Muscle layer of duodenum (tissue), 2 donors: ENCODE results near the gene ERBB4.
"Not testable (repeated sequence)": the region's sequence is repeated elsewhere in the genome, so short reads cannot be mapped to it uniquely, and the experiment has no call there.

Source experiments
- H3K27ac ChIP-seq: one replicate; pipeline ENCODE4 v1.7.0; 2013; ENCODE audit warnings: mild to moderate bottlenecking, low read length
- H3K27me3 ChIP-seq: one replicate; pipeline ENCODE4 v1.7.0; 2013; ENCODE audit warnings: low read depth, mild to moderate bottlenecking, control low read depth, low read length
- H3K36me3 ChIP-seq, 2 donors: one replicate each; pipeline ENCODE4 v1.7.0; 2013; ENCODE audit warnings: low read length in 2 of 2, control low read depth in 1 of 2, mild to moderate bottlenecking in 1 of 2; ENCODE audit not compliant: insufficient read depth in 2 of 2, control insufficient read depth in 1 of 2
- H3K4me1 ChIP-seq, 2 donors: one replicate each; pipeline ENCODE4 v1.7.0; 2013; ENCODE audit warnings: low read length in 2 of 2, mild to moderate bottlenecking in 2 of 2, control low read depth in 1 of 2, moderate library complexity in 1 of 2; ENCODE audit not compliant: insufficient read depth in 2 of 2, control insufficient read depth in 1 of 2
- H3K4me3 ChIP-seq, 2 donors: one replicate each; pipeline ENCODE4 v1.7.0; 2013; ENCODE audit warnings: low read length in 2 of 2, low read depth in 1 of 2, mild to moderate bottlenecking in 1 of 2
- H3K9me3 ChIP-seq, 2 donors: one replicate each; pipeline ENCODE4 v1.7.0; 2013; ENCODE audit warnings: low read length in 2 of 2, control low read depth in 1 of 2, mild to moderate bottlenecking in 1 of 2; ENCODE audit not compliant: control insufficient read depth in 1 of 2
- donor health status: healthy.

Gene ERBB4

DNA sequence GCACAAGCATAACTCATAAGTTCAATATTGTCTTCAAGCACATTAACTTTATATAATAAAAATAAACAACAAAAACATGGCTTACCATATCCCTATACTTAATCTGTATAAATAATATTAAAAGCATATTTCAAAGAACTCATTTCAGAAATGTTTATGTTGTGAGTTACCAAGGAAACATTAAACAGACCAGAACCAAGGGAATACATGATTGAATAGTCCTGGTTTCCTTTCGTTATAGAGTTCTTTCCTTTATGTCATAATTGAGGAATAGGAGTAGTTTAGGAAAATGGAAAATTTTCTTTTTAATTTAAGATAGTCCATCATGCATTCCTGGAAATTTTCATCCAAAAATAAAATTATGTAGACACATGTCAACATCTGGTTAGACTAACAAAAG, 343.0 kb downstream of the ERBB4 start:
- no peaks in the 10 kb centered on the region for H3K36me3 ChIP-seq
- H3K27ac ChIP-seq = no peak overlapping the region
- H3K4me3 ChIP-seq = no peak overlapping the region
- no peaks in the 10 kb centered on the region for H3K9me3 ChIP-seq
- no peaks in the 10 kb centered on the region for H3K4me1 ChIP-seq
- H3K27me3 ChIP-seq = no peaks in the 10 kb centered on the region

DNA sequence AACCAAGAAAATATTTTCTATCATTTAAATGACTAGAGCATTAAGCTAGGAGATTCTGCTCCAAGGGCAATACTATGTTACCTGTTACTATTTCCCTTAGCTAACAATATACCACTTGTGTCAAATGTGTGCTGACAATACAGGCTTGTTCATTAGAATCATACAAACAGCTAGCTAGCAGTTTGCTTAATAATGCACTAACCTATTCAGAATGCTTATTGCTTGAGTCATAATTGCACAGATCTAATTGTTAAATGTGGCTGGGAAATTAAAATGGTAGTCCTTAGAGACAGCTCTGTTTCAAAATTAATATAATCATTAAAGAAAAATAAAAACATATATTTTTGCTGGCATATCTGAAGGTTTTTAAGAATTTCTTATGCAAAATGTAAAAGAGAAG, 344.2 kb downstream of the ERBB4 start:
- Histone ChIP-seq H3K4me3 (no peak overlapping the region), H3K27ac (no peak overlapping the region), H3K27me3 (no peaks in the 10 kb centered on the region), H3K9me3 (no peaks in the 10 kb centered on the region), H3K36me3 (no peaks in the 10 kb centered on the region), H3K4me1 (no peaks in the 10 kb centered on the region)

DNA sequence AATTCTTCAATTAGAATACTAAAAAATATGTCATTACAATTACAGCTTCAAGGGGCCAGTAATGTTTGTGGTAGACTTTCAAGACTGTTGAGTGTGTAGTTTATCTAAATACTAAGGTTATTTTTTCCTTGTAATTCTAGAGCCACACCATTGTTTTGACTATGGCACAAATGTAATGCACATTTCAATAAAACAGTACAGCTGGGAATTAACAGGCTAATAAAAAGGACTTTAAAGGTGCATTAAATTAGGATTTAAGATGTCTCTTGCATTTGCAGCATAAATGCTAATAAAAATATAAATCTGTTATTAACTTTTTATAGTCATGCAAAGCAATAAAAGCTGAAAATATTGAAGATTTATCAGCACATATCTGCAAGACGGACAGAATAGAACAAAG, 344.8 kb downstream of the ERBB4 start:
- H3K27me3 ChIP-seq = no peaks in the 10 kb centered on the region
- no peak overlapping the region for H3K4me3 ChIP-seq
- H3K36me3 ChIP-seq = no peaks in the 10 kb centered on the region
- no peaks in the 10 kb centered on the region for H3K9me3 ChIP-seq
- H3K4me1 ChIP-seq = no peaks in the 10 kb centered on the region
- H3K27ac ChIP-seq = no peak overlapping the region

GRCh38 chr2:212193056-212193455, 345.5 kb downstream of the ERBB4 start:
- no peaks in the 10 kb centered on the region for H3K36me3 ChIP-seq
- H3K4me1 ChIP-seq = no peaks in the 10 kb centered on the region
- H3K27me3 ChIP-seq = no peaks in the 10 kb centered on the region
- no peak overlapping the region for H3K4me3 ChIP-seq
- H3K27ac ChIP-seq = no peak overlapping the region
- H3K9me3 ChIP-seq = no peaks in the 10 kb centered on the region

DNA sequence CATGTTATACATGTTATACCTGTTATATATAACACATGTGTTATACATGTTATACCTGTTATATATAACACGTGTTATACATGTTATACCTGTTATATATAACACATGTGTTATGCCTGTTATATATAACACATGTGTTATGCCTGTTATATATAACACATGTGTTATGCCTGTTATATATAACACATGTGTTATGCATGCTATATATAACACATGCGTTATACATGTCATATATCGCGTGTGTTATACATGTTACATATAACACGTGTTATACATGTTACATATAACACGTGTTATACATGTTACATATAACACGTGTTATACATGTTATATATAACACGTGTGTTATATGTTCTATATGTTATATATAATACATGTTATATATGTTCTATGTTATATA, 347.2 kb downstream of the ERBB4 start:
- not testable (repeated sequence) for H3K9me3 ChIP-seq, H3K27ac ChIP-seq, H3K4me3 ChIP-seq

GRCh38 chr2:212186166-212186565, 352.4 kb downstream of the ERBB4 start:
- no peaks in the 10 kb centered on the region for H3K27me3 ChIP-seq
- no peak overlapping the region for H3K27ac ChIP-seq
- H3K9me3 ChIP-seq = no peaks in the 10 kb centered on the region
- H3K4me1 ChIP-seq = no peaks in the 10 kb centered on the region
- H3K36me3 ChIP-seq = no peaks in the 10 kb centered on the region
- H3K4me3 ChIP-seq = no peak overlapping the region

More for the DNA sequence above, 347.2 kb downstream of the ERBB4 start:
- H3K36me3 ChIP-seq, H3K4me1 ChIP-seq, H3K27me3 ChIP-seq: not testable (repeated sequence)

GRCh38 chr2:212181646-212182045, 357.0 kb downstream of the ERBB4 start:
- no peaks in the 10 kb centered on the region for H3K9me3 ChIP-seq
- H3K4me1 ChIP-seq = no peaks in the 10 kb centered on the region
- H3K36me3 ChIP-seq = no peaks in the 10 kb centered on the region
- no peaks in the 10 kb centered on the region for H3K27me3 ChIP-seq
- H3K27ac ChIP-seq = no peak overlapping the region
- H3K4me3 ChIP-seq = no peak overlapping the region

DNA sequence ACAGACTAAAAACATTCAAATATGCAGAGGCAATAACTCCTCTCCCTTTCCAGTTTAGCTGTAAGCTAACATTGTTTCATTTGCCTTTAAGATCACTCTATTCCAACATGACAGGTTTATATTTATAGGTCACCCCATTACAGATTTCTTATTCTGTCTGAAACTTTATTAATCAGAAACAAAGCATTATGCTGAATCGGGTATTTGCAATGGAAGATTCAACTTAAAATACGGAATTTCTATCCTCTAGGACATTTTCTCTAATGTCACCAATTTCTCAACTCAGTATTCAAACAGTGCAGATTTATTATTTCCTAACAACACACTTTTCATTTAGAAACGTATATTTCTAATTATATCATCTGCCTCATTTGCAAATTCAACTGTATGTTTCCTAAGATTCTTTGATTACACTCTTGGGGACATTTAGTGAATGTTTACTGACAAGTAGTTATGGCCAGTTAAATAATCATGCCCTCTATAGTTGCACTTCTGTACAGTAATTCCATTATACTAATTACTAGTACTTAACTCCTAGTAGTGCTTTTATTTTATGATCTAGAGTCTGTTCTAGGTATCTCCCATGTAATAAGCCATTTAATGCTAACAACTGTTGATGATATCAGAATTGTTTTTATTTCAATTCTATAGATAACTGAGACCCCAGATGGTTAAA, 358.1 kb downstream of the ERBB4 start:
- Histone ChIP-seq H3K27ac (no peak overlapping the region), H3K27me3 (no peaks in the 10 kb centered on the region), H3K4me1 (no peaks in the 10 kb centered on the region), H3K4me3 (no peak overlapping the region), H3K9me3 (no peaks in the 10 kb centered on the region), H3K36me3 (no peaks in the 10 kb centered on the region)

DNA sequence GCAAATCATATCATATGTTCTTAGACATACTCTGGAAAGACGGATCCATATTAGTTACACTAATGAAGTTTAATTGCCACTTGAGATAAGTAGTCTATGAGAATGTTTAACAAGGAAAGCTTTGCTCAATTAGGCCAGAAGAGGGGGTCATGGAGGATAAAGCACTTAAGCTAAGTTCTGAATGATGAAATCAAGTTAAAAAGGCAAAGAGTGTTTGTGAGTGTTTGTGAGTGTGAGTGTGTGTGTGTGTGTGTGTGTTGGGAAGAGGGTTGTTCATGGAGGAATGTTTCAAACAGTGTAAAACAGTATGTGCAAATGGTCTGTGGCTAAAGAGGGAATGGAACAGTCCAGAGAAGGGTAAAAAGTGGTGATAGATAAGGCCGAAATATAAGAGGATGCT, 360.9 kb downstream of the ERBB4 start:
- Histone ChIP-seq H3K27me3 (no peaks in the 10 kb centered on the region), H3K36me3 (no peaks in the 10 kb centered on the region), H3K4me3 (no peak overlapping the region), H3K9me3 (no peaks in the 10 kb centered on the region), H3K27ac (no peak overlapping the region), H3K4me1 (no peaks in the 10 kb centered on the region)

DNA sequence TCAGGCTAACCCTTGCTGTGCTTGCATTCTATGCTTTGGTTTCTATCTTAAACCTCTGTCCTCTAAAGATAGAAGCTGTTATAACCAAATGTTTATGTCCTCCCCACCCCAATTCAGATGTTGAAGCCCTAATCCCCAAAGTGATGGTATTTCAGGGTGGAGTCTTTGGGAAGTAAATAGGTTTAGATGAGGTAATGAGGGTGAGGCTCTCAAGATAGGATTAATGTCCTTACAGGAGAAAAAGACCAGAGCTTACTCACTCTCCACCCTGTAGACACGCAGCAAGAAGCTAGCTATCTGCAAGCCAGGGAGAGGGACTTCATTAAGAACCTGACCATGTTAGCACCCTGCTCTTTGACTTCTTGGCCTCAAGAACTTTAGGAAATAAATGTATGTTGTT, 362.5 kb downstream of the ERBB4 start:
- no peak overlapping the region for H3K27ac ChIP-seq
- H3K36me3 ChIP-seq = no peaks in the 10 kb centered on the region
- H3K27me3 ChIP-seq = no peaks in the 10 kb centered on the region
- H3K9me3 ChIP-seq = peaks cover 0 to 5% of the 10 kb centered on the region in 2 donors
- no peaks in the 10 kb centered on the region for H3K4me1 ChIP-seq
- no peak overlapping the region for H3K4me3 ChIP-seq

- Histone ChIP-seq H3K27me3 (no peaks in the 10 kb centered on the region), H3K9me3 (peaks cover 0 to 9% of the 10 kb centered on the region in 2 donors), H3K4me1 (no peaks in the 10 kb centered on the region), H3K36me3 (no peaks in the 10 kb centered on the region), H3K4me3 (no peak overlapping the region), H3K27ac (no peak overlapping the region)
These were observed 364.7 kb downstream of the ERBB4 start for GRCh38 chr2:212173756-212174510.

DNA sequence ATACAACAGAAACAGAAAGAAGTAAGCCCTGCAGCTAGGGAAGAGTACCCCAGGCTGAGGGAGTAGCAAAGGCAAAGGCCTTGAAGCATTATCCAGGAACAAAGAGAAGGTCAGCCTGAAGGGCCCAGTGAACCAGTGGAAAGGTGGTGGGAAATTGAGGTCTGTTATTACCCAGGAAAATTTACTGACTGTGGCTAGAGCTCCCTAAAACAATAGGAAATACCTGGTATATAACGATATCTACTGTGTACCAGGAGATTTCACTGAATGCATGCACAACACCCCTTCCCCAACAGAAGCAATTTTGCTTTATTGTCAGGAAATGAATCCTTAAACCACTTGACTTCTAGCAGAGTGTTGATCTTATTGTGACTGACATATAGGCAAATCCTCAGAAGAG, 365.3 kb downstream of the ERBB4 start:
- H3K4me1 ChIP-seq = no peaks in the 10 kb centered on the region
- no peak overlapping the region for H3K27ac ChIP-seq
- no peaks in the 10 kb centered on the region for H3K27me3 ChIP-seq
- no peak overlapping the region for H3K4me3 ChIP-seq
- no peaks in the 10 kb centered on the region for H3K36me3 ChIP-seq
- peaks cover 0 to 9% of the 10 kb centered on the region in 2 donors for H3K9me3 ChIP-seq
